Mesendoderm (in vitro differentiated cells): ENCODE data around the gene PCGF5.

Experiments used
- DNase-seq: peaks from one replicate; pipeline ENCODE4 v3.0.0; 2013
- H2AK5ac ChIP-seq: 2 replicates; pipeline ENCODE4 v1.6.1; 2013; ENCODE audit warnings: low read length, inconsistent platforms
- H2BK120ac ChIP-seq: 2 replicates; pipeline ENCODE4 v1.6.1; 2013; ENCODE audit warnings: low read depth, mild to moderate bottlenecking, low read length, moderate library complexity, mixed read lengths
- H2BK15ac ChIP-seq: replicated peaks from 2 replicates; pipeline ENCODE4 v1.6.1; 2013; ENCODE audit warnings: low read depth, mild to moderate bottlenecking, moderate library complexity
- H2BK5ac ChIP-seq: 2 replicates; pipeline ENCODE4 v1.6.1; 2013; ENCODE audit warnings: low read length, inconsistent platforms
- H3K18ac ChIP-seq: 2 replicates; pipeline ENCODE4 v1.6.1; 2013; ENCODE audit warnings: mild to moderate bottlenecking, low read length, mixed read lengths
- H3K23ac ChIP-seq: one replicate; pipeline ENCODE4 v1.6.1; 2013; ENCODE audit warnings: low read length
- H3K27ac ChIP-seq: 2 replicates; pipeline ENCODE4 v1.5.1; 2013; ENCODE audit warnings: low read depth, mild to moderate bottlenecking, inconsistent platforms, low read length, moderate library complexity
- H3K27me3 ChIP-seq: 2 replicates; pipeline ENCODE4 v1.6.1; 2013; ENCODE audit warnings: low read length, control low read depth, mild to moderate bottlenecking, inconsistent platforms; ENCODE audit not compliant: insufficient read depth, poor library complexity
- H3K36me3 ChIP-seq: 2 replicates; pipeline ENCODE4 v1.6.1; 2013; ENCODE audit warnings: low read length, inconsistent platforms; ENCODE audit not compliant: control insufficient read depth, insufficient read depth
- H3K4ac ChIP-seq: one replicate; pipeline ENCODE4 v1.6.1; 2013; ENCODE audit warnings: low read depth, mild to moderate bottlenecking, low read length, moderate library complexity
- H3K4me1 ChIP-seq: 2 replicates; pipeline ENCODE4 v1.6.1; 2013; ENCODE audit warnings: low read depth, low read length, inconsistent platforms; ENCODE audit not compliant: control insufficient read depth
- H3K4me2 ChIP-seq: 2 replicates; pipeline ENCODE4 v1.6.1; 2013; ENCODE audit warnings: low read length
- H3K4me3 ChIP-seq: 2 replicates; pipeline ENCODE4 v1.5.1; 2013; ENCODE audit warnings: mild to moderate bottlenecking, low read length
- H3K56ac ChIP-seq: one replicate; pipeline ENCODE4 v1.6.1; 2013; ENCODE audit warnings: low read length
- H3K79me1 ChIP-seq: 2 replicates; pipeline ENCODE4 v1.6.1; 2013; ENCODE audit warnings: low read length, inconsistent platforms
- H3K79me2 ChIP-seq: 2 replicates; pipeline ENCODE4 v1.6.1; 2013; ENCODE audit warnings: mild to moderate bottlenecking, low read length; ENCODE audit not compliant: control insufficient read depth, insufficient read depth
- H3K9ac ChIP-seq: 2 replicates; pipeline ENCODE4 v1.6.1; 2013; ENCODE audit warnings: low read length, inconsistent platforms
- H4K5ac ChIP-seq: one replicate; pipeline ENCODE4 v1.6.1; 2013; ENCODE audit warnings: low read length
- H4K8ac ChIP-seq: one replicate; pipeline ENCODE4 v1.6.1; 2013; ENCODE audit warnings: low read depth, mild to moderate bottlenecking, control low read depth, low read length, moderate library complexity
- WGBS: extraction: QIAGEN DNeasy Blood & Tissue Kit; methylation state at CpG from one replicate; pipeline ENCODE4 v1.1.7; 2013; ENCODE audit warnings: low lambda C conversion rate, missing lambda C conversion rate; ENCODE audit not compliant: insufficient coverage; ENCODE audit errors: extremely low coverage; 5-methylcytosine and 5-hydroxymethylcytosine counted together

PCGF5 gene

GRCh38 chr10:91196268-91197048 lies 24.0 kb upstream of the PCGF5 start:
- Histone ChIP-seq H3K36me3 (no peaks in the 10 kb centered on the region), H3K27ac (no peak overlapping the region), H2BK5ac (no peak overlapping the region), H3K79me2 (no peaks in the 10 kb centered on the region), H2AK5ac (no peak overlapping the region), H3K27me3 (no peaks in the 10 kb centered on the region), H3K4me1 (no peaks in the 10 kb centered on the region), H3K56ac (no peak overlapping the region), H2BK120ac (no peak overlapping the region), H3K4me2 (no peak overlapping the region), H4K5ac (no peak overlapping the region), H3K4me3 (no peak overlapping the region), H4K8ac (no peak overlapping the region), H3K4ac (no peak overlapping the region), H2BK15ac (no peak overlapping the region), H3K79me1 (no peaks in the 10 kb centered on the region), H3K18ac (no peak overlapping the region), H3K9ac (no peak overlapping the region), H3K23ac (no peak overlapping the region)
- no CpG with 5 or more reads among the region's 2 CpGs for WGBS
- no peak for DNase-seq

- H3K23ac ChIP-seq: no peak overlapping the region
- H3K4me3 ChIP-seq: no peak overlapping the region
- H3K36me3 ChIP-seq: no peaks in the 10 kb centered on the region
- no peak overlapping the region for H3K9ac ChIP-seq
- no peak overlapping the region for H3K18ac ChIP-seq
- no peak overlapping the region for H4K5ac ChIP-seq
- H3K56ac ChIP-seq: no peak overlapping the region
- no peak overlapping the region for H3K4me2 ChIP-seq
- H3K4me1 ChIP-seq: no peaks in the 10 kb centered on the region
- no peaks in the 10 kb centered on the region for H3K79me2 ChIP-seq
- no peak overlapping the region for H2AK5ac ChIP-seq
- no CpG with 5 or more reads among the region's 12 CpGs for WGBS
- no peak overlapping the region for H2BK5ac ChIP-seq
- H2BK15ac ChIP-seq: no peak overlapping the region
- H3K79me1 ChIP-seq: no peaks in the 10 kb centered on the region
- no peak overlapping the region for H2BK120ac ChIP-seq
- no peak overlapping the region for H3K4ac ChIP-seq
- H3K27ac ChIP-seq: no peak overlapping the region
- no peak overlapping the region for H4K8ac ChIP-seq
- peak; percentile 14 for DNase-seq
- H3K27me3 ChIP-seq: no peaks in the 10 kb centered on the region
These were observed 23.3 kb upstream of the PCGF5 start for GRCh38 chr10:91197127-91197526.

- Histone ChIP-seq H3K18ac (no peak overlapping the region), H3K4me1 (no peaks in the 10 kb centered on the region), H4K5ac (no peak overlapping the region), H2BK15ac (no peak overlapping the region), H3K56ac (no peak overlapping the region), H3K79me2 (no peaks in the 10 kb centered on the region), H4K8ac (no peak overlapping the region), H3K9ac (no peak overlapping the region), H2BK120ac (no peak overlapping the region), H3K4me2 (no peak overlapping the region), H3K79me1 (no peaks in the 10 kb centered on the region), H3K4me3 (no peak overlapping the region), H2BK5ac (no peak overlapping the region), H3K27me3 (no peaks in the 10 kb centered on the region), H3K27ac (no peak overlapping the region), H3K36me3 (no peaks in the 10 kb centered on the region), H3K23ac (no peak overlapping the region), H3K4ac (no peak overlapping the region), H2AK5ac (no peak overlapping the region)
- no peak for DNase-seq
- WGBS: no CpG with 5 or more reads among the region's 1 CpG
These were observed 21.7 kb upstream of the PCGF5 start for GRCh38 chr10:91198781-91199180.

GRCh38 chr10:91200314-91201212 lies 19.9 kb upstream of the PCGF5 start:
- Histone ChIP-seq H3K56ac (no peak overlapping the region), H3K79me1 (no peaks in the 10 kb centered on the region)

GRCh38 chr10:91201213-91201996 lies 19.1 kb upstream of the PCGF5 start:
- Histone ChIP-seq H2AK5ac (no peak overlapping the region), H3K36me3 (no peaks in the 10 kb centered on the region), H3K18ac (no peak overlapping the region), H3K23ac (no peak overlapping the region), H3K79me1 (no peaks in the 10 kb centered on the region), H4K5ac (no peak overlapping the region), H3K56ac (no peak overlapping the region), H3K27me3 (no peaks in the 10 kb centered on the region), H3K9ac (no peak overlapping the region), H2BK5ac (no peak overlapping the region), H3K4me3 (no peak overlapping the region), H3K27ac (no peak overlapping the region), H3K79me2 (no peaks in the 10 kb centered on the region), H2BK15ac (no peak overlapping the region), H3K4me1 (no peaks in the 10 kb centered on the region), H3K4ac (no peak overlapping the region), H4K8ac (no peak overlapping the region), H3K4me2 (no peak overlapping the region), H2BK120ac (no peak overlapping the region)
- no peak for DNase-seq
- no CpG with 5 or more reads among the region's 3 CpGs for WGBS

More at GRCh38 chr10:91200314-91201212, 19.9 kb upstream of the PCGF5 start:
- Histone ChIP-seq H3K36me3 (no peaks in the 10 kb centered on the region), H2BK15ac (no peak overlapping the region), H4K5ac (no peak overlapping the region), H2BK120ac (no peak overlapping the region), H3K18ac (no peak overlapping the region), H4K8ac (no peak overlapping the region), H3K4me1 (no peaks in the 10 kb centered on the region), H3K4ac (no peak overlapping the region), H2BK5ac (no peak overlapping the region), H3K27me3 (no peaks in the 10 kb centered on the region), H3K9ac (no peak overlapping the region), H2AK5ac (no peak overlapping the region), H3K4me3 (no peak overlapping the region), H3K27ac (no peak overlapping the region), H3K4me2 (no peak overlapping the region), H3K79me2 (no peaks in the 10 kb centered on the region), H3K23ac (no peak overlapping the region)
- no CpG with 5 or more reads among the region's 5 CpGs for WGBS
- DNase-seq: no peak
